Measurements from ENCODE around the gene GNAI3. TPM values are rescaled to one million over a fixed set of nuclear protein-coding genes. Genes with fewer than 3 reads are reported as not detected.

Gene GNAI3
- polyA plus RNA-seq, 3 donors = 3.0 to 14.2 (median 10.4) TPM

DNA sequence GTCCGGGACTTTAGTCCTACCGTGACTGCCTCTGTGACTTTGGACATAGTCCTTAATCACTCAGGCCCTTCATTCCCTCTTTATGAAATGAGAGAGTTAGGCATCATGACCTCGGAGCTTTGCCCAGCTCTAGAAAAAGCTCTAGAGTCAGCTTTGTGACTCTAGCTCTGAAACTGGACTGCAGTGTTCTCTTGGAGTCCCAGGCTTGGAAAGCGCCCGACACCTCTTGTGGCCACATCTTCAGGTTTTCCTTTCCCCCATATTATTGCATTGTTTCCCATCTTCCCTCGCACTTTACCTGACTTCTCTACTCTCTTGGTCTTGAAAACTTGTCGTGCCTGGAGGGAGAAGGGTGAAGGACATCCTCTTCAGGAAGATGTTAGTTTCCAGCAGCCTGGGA, 26.4 kb upstream of the GNAI3 start:
- peaks cover 4 to 6% (median 5%) of the 10 kb centered on the region in 3 donors for H3K27me3 Mint-ChIP-seq (ENCODE audit: low read depth in 3 of 3)
- WGBS (ENCODE audit: insufficient coverage) = no CpG with 5 or more reads among the region's 7 CpGs

GRCh38 chr1:109523706-109524105, 24.7 kb upstream of the GNAI3 start:
- H3K36me3 ChIP-seq (replicated peaks in 1 of 2; ENCODE audit: control insufficient read depth in 1 of 2, insufficient read depth in 2 of 2, low read length in 2 of 2) = no peaks in the 10 kb centered on the region
- H3K9me3 Mint-ChIP-seq = peaks cover 0 to 1% (median 0%) of the 10 kb centered on the region in 7 donors
- H3K4me3 ChIP-seq (replicated peaks in 1 of 3; ENCODE audit: low read depth in 2 of 3, low read length in 3 of 3) = no peak overlapping the region
- no peak for DNase-seq
- H3K36me3 Mint-ChIP-seq = no peaks in the 10 kb centered on the region
- H3K9ac ChIP-seq (ENCODE audit: insufficient read depth, low read length, poor library complexity, severe bottlenecking) = no peak overlapping the region
- TF ChIP-seq, protein P1, sequence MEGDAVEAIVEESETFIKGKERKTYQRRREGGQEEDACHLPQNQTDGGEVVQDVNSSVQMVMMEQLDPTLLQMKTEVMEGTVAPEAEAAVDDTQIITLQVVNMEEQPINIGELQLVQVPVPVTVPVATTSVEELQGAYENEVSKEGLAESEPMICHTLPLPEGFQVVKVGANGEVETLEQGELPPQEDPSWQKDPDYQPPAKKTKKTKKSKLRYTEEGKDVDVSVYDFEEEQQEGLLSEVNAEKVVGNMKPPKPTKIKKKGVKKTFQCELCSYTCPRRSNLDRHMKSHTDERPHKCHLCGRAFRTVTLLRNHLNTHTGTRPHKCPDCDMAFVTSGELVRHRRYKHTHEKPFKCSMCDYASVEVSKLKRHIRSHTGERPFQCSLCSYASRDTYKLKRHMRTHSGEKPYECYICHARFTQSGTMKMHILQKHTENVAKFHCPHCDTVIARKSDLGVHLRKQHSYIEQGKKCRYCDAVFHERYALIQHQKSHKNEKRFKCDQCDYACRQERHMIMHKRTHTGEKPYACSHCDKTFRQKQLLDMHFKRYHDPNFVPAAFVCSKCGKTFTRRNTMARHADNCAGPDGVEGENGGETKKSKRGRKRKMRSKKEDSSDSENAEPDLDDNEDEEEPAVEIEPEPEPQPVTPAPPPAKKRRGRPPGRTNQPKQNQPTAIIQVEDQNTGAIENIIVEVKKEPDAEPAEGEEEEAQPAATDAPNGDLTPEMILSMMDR (IDR thresholded peaks at IDR 0.05) = no peak
- no peaks in the 10 kb centered on the region for H3K4me1 ChIP-seq (ENCODE audit: control insufficient read depth in 1 of 2, insufficient read depth in 2 of 2, low read length in 2 of 2)
- H2AFZ ChIP-seq (ENCODE audit: insufficient read depth, low read depth, low read length, poor library complexity, severe bottlenecking) = no peak overlapping the region
- no peak overlapping the region for H3K4me2 ChIP-seq (replicated peaks; ENCODE audit: extremely low read depth, low read length, poor library complexity, severe bottlenecking)
- no peaks in the 10 kb centered on the region for H3K9me3 ChIP-seq (replicated peaks in 1 of 2; ENCODE audit: control insufficient read depth in 1 of 2, insufficient read depth in 1 of 2, low read length in 2 of 2)
- peaks cover under 1% of the 10 kb centered on the region for H3K4me1 Mint-ChIP-seq
- WGBS (ENCODE audit: insufficient coverage) = no CpG with 5 or more reads among the region's 2 CpGs
- H3K27me3 Mint-ChIP-seq (ENCODE audit: low read depth in 3 of 3) = peaks cover 4 to 6% (median 5%) of the 10 kb centered on the region in 3 donors
- no peak overlapping the region for H3K27ac ChIP-seq (ENCODE audit: low read depth in 1 of 2, low read length in 2 of 2)
- no peaks in the 10 kb centered on the region for H4K20me1 ChIP-seq (ENCODE audit: insufficient read depth, low read length)
- no peaks in the 10 kb centered on the region for H3K79me2 ChIP-seq (ENCODE audit: insufficient read depth, low read length)
- intact Hi-C loops (cut with micrococcal nuclease) = loop anchor here in 1 of 2 donors (10.0 kb wide), 1 partner anchor 89 kb away; no protein-coding TSS in a partner anchor
- H3K27me3 ChIP-seq (ENCODE audit: control insufficient read depth in 2 of 2, insufficient read depth in 2 of 2, low read length in 2 of 2) = no peaks in the 10 kb centered on the region
- no peak overlapping the region for H3K4me3 Mint-ChIP-seq
- no peak overlapping the region for H3K27ac Mint-ChIP-seq

More for the DNA sequence above, 26.4 kb upstream of the GNAI3 start:
- Histone ChIP-seq H3K27ac (ENCODE audit: low read depth in 1 of 2, low read length in 2 of 2) (no peak overlapping the region), H3K4me1 (ENCODE audit: control insufficient read depth in 1 of 2, insufficient read depth in 2 of 2, low read length in 2 of 2) (no peaks in the 10 kb centered on the region), H2AFZ (ENCODE audit: insufficient read depth, low read depth, low read length, poor library complexity, severe bottlenecking) (no peak overlapping the region), H3K27me3 (ENCODE audit: control insufficient read depth in 2 of 2, insufficient read depth in 2 of 2, low read length in 2 of 2) (no peaks in the 10 kb centered on the region), H3K4me2 (replicated peaks; ENCODE audit: extremely low read depth, low read length, poor library complexity, severe bottlenecking) (no peak overlapping the region), H3K4me3 (replicated peaks in 1 of 3; ENCODE audit: low read depth in 2 of 3, low read length in 3 of 3) (no peak overlapping the region), H3K36me3 (replicated peaks in 1 of 2; ENCODE audit: control insufficient read depth in 1 of 2, insufficient read depth in 2 of 2, low read length in 2 of 2) (no peaks in the 10 kb centered on the region), H3K9ac (ENCODE audit: insufficient read depth, low read length, poor library complexity, severe bottlenecking) (no peak overlapping the region), H3K79me2 (ENCODE audit: insufficient read depth, low read length) (no peaks in the 10 kb centered on the region), H3K9me3 (replicated peaks in 1 of 2; ENCODE audit: control insufficient read depth in 1 of 2, insufficient read depth in 1 of 2, low read length in 2 of 2) (no peaks in the 10 kb centered on the region), H4K20me1 (ENCODE audit: insufficient read depth, low read length) (no peaks in the 10 kb centered on the region)
- TF ChIP-seq, protein P1 (IDR thresholded peaks at IDR 0.05) = no peak
- H3K4me1 Mint-ChIP-seq = peaks cover 2% of the 10 kb centered on the region
- no peak for DNase-seq
- H3K36me3 Mint-ChIP-seq = no peaks in the 10 kb centered on the region
- peaks cover 0 to 3% (median 0%) of the 10 kb centered on the region in 7 donors for H3K9me3 Mint-ChIP-seq
- no peak overlapping the region for H3K4me3 Mint-ChIP-seq
- intact Hi-C loops (cut with micrococcal nuclease) = loop anchor here in 1 of 2 donors (10.0 kb wide), 1 partner anchor 87 kb away; no protein-coding TSS in a partner anchor
- H3K27ac Mint-ChIP-seq = no peak overlapping the region
